ENCODE data around the gene TFPT.

GRCh38 chr19:54104998-54105715 lies 10.3 kb downstream of the TFPT start:
- TF ChIP-seq CTCF (IDR thresholded peaks at IDR 0.05) (no peak), ZFX (IDR thresholded peaks at IDR 0.05; ENCODE audit: borderline replicate concordance) (no peak)
